HPDE6-E6E7 (cell line): ENCODE data around the gene CASP14.
"Not testable (repeated sequence)": the region's sequence is repeated elsewhere in the genome, so short reads cannot be mapped to it uniquely, and the experiment has no call there.

Experiments used
- DNase-seq: peaks from one replicate; pipeline ENCODE4 v3.0.0; 2011; ENCODE audit warnings: missing footprints; ENCODE audit errors: extremely low spot score

CASP14 gene

GRCh38 chr19:15048885-15049541 lies at the start of gene CASP14:
Gene CASP14 (plus strand): TSS chr19:15049480. CDS start chr19:15052252, 2,772 bp downstream.
- DNase-seq: no peak

GRCh38 chr19:15008308-15008707 lies 41.0 kb upstream of the CASP14 start:
- no peak for DNase-seq

- DNase-seq: no peak
Observed at GRCh38 chr19:15010501-15011300, 38.6 kb upstream of the CASP14 start.

DNA sequence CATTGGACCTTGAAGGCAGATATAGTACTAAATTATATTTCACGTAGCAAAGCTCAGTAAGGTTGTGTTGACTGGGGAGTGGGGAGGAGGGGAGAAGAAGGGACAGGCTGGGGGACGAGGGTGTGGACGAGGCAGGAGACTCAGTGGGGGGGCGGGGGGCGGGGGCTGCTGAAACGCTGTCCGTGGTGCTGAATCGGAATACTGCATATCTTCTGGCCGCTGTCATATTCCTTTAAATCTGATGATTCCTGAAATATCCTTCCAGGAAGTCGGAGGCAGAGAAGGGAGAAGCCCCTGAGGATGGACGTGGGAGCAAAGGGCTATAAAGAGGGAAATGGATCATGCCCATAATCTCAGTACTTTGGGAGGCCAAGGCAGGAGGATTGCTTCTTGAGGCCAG lies 34.7 kb upstream of the CASP14 start:
- DNase-seq: no peak

DNA sequence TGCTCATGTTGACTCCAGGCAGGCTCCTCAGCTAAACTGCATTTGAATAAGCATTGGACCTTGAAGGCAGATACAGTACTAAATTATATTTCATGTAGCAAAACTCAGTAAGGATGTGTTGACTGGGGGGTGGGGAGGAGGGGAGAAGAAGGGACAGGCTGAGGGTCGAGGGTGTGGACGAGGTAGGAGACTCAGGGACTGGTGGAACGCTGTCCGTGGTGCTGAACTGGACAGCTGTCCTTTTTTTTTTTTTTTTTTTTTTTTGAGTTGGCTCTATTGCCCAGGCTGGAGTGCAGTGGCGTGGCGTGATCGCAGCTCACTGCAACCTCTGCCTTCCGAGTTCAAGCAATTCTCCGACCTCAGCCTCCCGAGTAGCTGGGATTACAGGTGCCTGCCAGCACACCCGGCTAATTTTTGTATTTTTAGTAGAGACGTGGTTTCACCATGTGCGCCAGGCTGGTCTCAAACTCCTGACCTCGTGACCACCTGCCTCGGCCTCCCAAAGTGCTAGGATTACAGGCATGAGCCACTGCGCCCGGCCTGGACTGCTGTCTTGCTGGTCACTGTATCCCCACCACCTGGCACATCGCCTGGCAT lies 33.2 kb upstream of the CASP14 start:
- no peak for DNase-seq

DNA sequence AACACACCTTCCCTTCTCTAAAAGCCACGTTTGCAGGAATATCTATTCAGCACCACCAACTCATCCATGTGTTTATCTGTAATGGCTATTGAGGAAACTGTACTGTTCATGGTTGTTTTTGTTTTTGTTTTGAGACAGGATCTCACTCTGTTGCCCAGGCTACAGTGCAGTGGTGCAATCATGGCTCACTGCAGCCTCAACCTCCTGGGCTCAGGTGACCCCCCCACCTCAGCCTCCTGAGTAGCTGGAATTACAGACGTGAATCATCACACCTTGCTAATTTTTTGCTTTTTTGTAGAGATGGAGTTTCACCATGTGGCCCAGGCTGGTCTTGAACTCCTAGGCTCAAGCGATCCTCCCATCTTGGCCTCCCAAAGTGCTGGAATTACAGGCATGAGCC lies 30.4 kb upstream of the CASP14 start:
- DNase-seq: not testable (repeated sequence)

DNA sequence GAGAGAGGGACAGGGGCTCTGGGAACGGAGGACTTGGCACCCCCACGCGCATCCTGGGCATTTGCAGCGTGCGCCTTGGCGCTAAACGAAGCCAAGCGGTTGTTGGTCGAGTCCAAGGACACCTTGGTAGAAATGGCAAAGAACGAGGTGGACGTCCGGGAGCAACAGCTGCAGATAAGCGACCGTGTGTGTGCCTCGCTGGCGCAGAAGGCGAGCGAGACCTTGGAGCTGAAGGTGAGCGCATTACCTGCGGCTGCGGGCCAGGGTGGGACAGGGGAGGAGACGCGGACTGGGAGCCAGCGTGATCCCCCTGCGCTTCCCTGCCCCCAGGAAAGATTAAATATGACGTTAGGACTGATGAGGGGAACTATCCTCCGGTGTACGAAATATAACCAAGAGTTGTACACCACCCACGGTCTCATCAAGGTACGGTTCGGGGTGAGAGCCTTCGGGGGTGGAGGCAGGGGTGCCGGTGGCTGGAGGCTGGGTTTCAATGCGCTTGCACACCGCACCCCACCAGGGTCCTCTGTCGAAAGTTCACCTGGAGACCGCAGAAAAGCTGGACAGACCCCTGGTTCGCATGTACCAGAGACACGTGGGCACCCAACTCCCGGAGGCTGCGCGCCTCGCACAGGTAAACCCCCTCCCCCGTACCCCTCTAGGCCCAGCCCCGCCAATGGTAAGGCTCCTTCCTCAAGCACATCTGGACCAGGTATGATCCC lies 27.8 kb upstream of the CASP14 start:
- DNase-seq: no peak

DNA sequence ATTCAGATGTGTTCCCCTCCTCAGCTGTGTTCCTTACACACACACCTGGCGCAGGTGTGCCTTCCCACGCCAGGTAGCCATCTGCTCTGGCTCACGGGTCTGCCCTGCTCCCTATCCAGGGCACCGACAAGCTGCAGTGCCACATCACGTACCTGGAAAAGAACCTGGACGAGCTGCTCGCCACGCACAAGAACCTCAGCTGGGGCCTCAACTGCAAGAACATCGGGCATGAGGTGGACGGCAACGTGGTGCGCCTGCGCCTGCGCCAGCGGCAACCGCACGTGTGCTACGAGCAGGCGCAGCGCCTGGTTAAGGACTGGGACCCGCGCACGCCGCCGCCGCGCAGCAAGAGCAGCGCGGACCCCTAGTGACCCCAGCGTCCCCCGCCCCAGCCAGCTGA lies 26.5 kb upstream of the CASP14 start:
- DNase-seq: no peak

GRCh38 chr19:15025217-15025616 lies 24.1 kb upstream of the CASP14 start:
- DNase-seq: no peak

- no peak for DNase-seq
Observed at GRCh38 chr19:15028490-15028889, 20.8 kb upstream of the CASP14 start.

DNA sequence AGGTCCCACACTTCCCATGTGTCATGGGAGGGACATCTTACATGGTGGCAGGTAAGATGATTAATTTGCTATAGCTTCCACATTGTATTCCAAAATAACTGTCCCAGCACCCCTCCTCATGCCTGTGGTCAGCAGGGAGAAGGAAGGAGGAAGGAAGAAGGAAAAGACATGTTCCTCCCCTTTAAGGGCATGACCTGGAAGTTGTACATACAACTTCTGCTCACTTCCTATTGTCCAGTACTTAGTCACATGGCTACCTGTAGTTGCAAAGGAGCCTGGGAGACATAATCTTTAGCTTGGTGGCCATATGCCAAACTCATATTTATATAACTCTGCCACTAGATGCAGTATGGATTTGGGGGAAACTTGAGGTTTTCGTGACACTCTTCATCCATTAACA lies 17.6 kb upstream of the CASP14 start:
- DNase-seq: no peak

DNA sequence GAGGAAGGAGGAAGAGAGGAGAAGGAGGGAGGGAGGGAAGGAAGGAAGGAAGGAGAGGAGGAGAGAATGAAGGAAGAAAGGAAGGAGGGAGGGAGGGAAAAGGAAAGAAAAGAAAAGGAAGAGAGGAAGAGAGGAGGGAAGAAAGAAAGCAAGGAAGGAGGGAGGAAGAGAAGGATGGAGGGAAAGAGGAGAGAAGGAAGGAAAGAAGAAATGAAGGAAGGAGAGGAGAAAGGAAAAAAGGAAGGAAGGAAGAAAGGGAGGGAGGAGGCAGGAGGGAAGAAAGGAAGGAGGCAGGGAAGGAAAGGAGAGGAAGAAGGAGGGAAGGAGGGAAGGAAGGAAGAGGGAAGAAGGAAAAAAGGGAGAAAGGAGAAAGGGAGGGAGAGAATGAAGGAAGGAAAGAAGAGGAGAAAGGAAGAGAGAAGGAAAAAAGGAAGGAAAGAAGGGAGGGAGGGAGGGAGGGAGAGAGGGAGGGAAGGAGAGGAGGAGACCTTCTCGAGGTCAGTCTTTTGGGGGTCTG lies 13.4 kb upstream of the CASP14 start:
- DNase-seq: no peak

DNA sequence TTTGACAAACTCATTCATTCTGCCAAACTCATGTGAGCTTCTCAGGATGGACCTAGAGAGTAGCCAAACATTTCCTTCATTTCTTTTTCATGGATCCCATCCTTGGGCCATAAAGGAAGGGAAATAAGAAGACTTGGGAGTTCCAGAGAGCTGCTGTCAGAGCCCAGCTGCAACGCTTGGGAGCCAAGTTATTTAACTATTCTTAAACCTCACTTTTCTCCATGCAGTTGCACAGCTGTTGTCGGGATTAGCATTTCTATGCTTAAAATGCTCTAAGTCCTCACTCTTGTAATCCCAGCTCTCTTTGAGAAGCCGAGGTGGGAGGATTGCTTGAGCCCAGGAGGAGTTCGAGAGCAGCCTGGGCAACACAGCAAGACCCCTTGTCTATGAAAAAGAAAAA lies 11.7 kb upstream of the CASP14 start:
- no peak for DNase-seq

DNA sequence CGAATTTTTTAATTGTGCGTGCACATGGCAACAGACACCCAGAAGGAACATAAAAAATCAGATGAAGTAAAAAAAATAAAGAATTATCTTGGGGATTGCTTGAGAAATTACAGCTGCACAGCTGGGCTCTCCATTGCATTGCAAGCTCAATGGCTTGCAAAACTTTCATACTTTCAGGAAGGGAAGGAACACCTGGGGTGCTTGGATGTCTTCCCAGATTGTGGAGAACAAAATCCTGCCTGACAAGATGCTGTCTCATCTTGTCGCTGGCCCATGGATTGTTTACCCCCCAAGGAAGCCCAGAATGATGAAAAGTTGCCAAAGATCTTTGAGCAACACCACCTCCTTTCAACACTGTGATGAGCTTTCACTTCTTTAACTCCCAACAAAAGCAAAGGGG lies 11.0 kb upstream of the CASP14 start:
- DNase-seq: no peak

- no peak for DNase-seq
Observed at GRCh38 chr19:15042003-15042402, 7.3 kb upstream of the CASP14 start.

DNA sequence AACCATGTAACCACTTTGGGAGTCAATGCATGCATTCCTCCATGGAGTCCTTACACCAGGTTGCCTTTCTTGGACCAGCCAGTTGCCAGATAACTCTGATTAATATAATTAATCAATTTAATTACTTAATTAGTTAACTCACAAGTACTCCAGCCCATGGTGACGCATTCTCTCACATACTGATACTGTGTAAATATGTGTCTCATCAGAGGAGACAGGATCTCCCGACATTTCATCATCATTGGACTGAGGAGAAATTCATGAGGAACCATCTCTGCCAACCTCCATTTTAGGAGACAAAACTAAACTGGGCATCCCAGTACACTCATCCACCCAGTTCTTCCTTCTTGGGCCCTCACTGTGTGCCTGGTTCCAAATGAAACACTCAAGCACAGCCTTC lies 6.5 kb upstream of the CASP14 start:
- no peak for DNase-seq

DNA sequence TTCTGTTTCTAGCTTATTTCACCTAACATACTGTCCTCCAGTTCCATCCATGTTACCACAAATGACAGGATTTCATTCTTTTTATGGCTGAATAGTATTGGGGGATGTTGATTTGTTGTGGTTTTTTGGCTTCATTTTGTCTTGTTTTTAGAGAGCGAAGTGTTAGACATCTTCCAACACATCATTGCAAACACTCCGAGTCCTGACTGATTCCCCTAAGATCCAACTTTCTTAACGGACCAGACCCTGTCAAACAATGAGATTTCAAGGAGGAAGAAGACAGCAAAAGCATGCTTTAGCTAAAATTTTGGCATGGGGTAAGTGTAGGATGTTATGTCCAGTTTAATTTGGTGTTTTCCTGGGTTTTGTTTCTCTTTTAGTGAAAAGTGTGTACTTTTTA lies 3.8 kb upstream of the CASP14 start:
- DNase-seq: no peak

DNA sequence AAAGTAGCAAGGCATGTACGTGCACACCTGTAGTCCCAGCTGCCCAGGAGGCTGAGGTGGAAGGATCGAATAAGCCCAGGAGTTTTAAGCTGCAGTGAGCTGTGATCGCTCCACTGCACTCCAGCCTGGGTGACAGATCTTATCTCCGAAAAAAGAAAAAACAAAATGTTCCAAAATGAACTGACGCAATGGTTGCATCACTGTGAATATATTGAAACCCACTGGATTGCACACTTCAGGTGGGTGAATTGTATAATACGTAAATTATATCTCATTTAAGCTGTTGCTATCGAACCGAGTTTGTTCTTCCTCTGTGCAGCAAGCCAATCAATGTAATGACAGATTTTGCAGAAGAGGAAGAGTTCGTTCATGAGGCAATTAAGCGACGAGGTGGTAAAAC lies 1.6 kb upstream of the CASP14 start:
- DNase-seq: no peak

GRCh38 chr19:15048128-15048527 lies 1.2 kb upstream of the CASP14 start:
- DNase-seq: no peak

DNA sequence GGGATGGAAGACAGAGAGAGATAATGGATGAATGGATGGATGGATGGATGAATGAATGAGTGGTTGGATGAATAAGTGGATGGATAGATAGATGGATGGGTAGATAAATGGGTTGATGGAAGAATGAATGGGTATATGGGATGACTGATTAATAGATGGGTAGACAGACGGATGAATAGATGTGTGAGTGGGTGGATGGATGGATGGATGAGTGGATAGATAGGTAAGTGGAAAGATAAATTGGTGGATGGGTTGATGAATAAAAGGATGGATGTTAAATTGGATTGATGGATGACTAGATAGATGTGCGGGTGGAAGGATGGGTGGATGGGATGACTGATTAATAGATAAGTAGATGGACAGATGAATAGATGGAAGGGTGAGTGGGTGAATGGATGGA lies 1.4 kb downstream of the CASP14 start:
- DNase-seq: no peak

- no peak for DNase-seq
Observed at GRCh38 chr19:15062036-15062435, 12.8 kb downstream of the CASP14 start.

- DNase-seq: not testable (repeated sequence)
Observed at GRCh38 chr19:15070386-15070785, 21.1 kb downstream of the CASP14 start.
